ENCODE data around the gene VPS52. TPM values are rescaled to one million over a fixed set of nuclear protein-coding genes. Genes with fewer than 3 reads are reported as not detected.

Gene VPS52
- total and polyA plus RNA-seq, 9 of the 15 experiments (the other 6 are each of a cell fraction or from before 2014, with no cell fraction given) = 24.4 to 103 (median 40.2) TPM

DNA sequence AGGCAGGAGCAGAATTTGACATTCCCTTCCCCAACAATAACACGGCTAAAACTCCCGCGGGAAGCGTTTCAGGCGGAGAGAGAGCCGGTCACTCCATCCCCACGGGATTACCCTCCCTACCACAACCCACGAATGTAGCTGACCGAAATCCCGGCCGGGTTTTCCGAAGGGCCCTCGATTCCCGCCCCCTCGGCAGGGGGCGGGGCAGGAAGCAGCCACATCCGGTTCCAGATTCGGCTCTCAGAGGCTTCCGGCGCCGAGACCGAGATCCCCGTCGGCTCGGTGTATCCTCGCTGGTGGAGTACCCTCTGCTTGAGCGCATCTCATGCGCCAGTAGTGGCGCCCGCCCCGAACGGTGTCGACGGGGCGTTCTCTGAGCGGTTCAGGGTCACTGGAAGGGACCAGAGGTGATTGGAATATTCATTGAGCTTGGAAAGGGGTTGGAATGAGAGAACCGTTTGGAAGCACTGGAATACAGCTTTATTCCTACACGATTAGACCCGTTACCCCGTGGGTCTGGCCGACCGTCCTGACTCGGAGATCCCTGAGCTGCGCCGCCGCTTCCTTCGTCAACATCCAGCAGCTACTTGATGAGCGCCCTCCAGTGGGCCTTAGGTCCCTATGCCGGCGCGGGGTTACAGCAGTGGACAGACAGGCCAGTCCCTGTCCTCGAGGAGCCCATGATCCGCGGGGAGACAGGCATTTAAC, 27.7 kb upstream of the VPS52 start (continued):
- TF ChIP-seq, protein P1, sequence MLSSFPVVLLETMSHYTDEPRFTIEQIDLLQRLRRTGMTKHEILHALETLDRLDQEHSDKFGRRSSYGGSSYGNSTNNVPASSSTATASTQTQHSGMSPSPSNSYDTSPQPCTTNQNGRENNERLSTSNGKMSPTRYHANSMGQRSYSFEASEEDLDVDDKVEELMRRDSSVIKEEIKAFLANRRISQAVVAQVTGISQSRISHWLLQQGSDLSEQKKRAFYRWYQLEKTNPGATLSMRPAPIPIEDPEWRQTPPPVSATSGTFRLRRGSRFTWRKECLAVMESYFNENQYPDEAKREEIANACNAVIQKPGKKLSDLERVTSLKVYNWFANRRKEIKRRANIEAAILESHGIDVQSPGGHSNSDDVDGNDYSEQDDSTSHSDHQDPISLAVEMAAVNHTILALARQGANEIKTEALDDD (IDR thresholded peaks at IDR 0.05) = no peak
- TF ChIP-seq ZNF431 (CRISPR knock-in tag; IDR thresholded peaks at IDR 0.05) (0 out of 2 replicates have a peak, but pooled peaks have one; percentile 78), CCNT2 (IDR thresholded peaks at IDR 0.05; ENCODE audit: borderline replicate concordance, extremely low read depth, insufficient read length, low read depth, low read length) (no peak), ZNF212 (CRISPR knock-in tag; IDR thresholded peaks at IDR 0.05) (0 out of 2 replicates have a peak, but pooled peaks have one; percentile 15), POU5F1 (IDR thresholded peaks at IDR 0.05; ENCODE audit: borderline replicate concordance, low read depth, low read length, partially characterized antibody) (no peak), POLR2AphosphoS5 (IDR thresholded peaks at IDR 0.05; ENCODE audit: control insufficient read depth, insufficient read depth, low read depth, low read length) (peak; percentile 92), KDM4B (IDR thresholded peaks at IDR 0.05; ENCODE audit: borderline replicate concordance in 2 of 2, low read depth in 1 of 2) (no peak; a peak in 1 of 4 replicates), SNIP1 (IDR thresholded peaks at IDR 0.05; ENCODE audit: low read depth) (no peak)
- TF ChIP-seq, protein P2, sequence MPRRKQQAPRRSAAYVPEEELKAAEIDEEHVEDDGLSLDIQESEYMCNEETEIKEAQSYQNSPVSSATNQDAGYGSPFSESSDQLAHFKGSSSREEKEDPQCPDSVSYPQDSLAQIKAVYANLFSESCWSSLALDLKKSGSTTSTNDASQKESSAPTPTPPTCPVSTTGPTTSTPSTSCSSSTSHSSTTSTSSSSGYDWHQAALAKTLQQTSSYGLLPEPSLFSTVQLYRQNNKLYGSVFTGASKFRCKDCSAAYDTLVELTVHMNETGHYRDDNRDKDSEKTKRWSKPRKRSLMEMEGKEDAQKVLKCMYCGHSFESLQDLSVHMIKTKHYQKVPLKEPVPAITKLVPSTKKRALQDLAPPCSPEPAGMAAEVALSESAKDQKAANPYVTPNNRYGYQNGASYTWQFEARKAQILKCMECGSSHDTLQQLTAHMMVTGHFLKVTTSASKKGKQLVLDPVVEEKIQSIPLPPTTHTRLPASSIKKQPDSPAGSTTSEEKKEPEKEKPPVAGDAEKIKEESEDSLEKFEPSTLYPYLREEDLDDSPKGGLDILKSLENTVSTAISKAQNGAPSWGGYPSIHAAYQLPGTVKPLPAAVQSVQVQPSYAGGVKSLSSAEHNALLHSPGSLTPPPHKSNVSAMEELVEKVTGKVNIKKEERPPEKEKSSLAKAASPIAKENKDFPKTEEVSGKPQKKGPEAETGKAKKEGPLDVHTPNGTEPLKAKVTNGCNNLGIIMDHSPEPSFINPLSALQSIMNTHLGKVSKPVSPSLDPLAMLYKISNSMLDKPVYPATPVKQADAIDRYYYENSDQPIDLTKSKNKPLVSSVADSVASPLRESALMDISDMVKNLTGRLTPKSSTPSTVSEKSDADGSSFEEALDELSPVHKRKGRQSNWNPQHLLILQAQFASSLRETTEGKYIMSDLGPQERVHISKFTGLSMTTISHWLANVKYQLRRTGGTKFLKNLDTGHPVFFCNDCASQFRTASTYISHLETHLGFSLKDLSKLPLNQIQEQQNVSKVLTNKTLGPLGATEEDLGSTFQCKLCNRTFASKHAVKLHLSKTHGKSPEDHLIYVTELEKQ (CRISPR knock-in tag; IDR thresholded peaks at IDR 0.05) = no peak
- TF ChIP-seq, protein P3, sequence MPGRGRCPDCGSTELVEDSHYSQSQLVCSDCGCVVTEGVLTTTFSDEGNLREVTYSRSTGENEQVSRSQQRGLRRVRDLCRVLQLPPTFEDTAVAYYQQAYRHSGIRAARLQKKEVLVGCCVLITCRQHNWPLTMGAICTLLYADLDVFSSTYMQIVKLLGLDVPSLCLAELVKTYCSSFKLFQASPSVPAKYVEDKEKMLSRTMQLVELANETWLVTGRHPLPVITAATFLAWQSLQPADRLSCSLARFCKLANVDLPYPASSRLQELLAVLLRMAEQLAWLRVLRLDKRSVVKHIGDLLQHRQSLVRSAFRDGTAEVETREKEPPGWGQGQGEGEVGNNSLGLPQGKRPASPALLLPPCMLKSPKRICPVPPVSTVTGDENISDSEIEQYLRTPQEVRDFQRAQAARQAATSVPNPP (IDR thresholded peaks at IDR 0.05; ENCODE audit: borderline replicate concordance, insufficient read depth, insufficient read length) = no peak
- TF ChIP-seq, protein P4, sequence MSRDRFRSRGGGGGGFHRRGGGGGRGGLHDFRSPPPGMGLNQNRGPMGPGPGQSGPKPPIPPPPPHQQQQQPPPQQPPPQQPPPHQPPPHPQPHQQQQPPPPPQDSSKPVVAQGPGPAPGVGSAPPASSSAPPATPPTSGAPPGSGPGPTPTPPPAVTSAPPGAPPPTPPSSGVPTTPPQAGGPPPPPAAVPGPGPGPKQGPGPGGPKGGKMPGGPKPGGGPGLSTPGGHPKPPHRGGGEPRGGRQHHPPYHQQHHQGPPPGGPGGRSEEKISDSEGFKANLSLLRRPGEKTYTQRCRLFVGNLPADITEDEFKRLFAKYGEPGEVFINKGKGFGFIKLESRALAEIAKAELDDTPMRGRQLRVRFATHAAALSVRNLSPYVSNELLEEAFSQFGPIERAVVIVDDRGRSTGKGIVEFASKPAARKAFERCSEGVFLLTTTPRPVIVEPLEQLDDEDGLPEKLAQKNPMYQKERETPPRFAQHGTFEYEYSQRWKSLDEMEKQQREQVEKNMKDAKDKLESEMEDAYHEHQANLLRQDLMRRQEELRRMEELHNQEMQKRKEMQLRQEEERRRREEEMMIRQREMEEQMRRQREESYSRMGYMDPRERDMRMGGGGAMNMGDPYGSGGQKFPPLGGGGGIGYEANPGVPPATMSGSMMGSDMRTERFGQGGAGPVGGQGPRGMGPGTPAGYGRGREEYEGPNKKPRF (IDR thresholded peaks at IDR 0.05; ENCODE audit: low read depth, low read length) = no peak
- TF ChIP-seq, protein P5, sequence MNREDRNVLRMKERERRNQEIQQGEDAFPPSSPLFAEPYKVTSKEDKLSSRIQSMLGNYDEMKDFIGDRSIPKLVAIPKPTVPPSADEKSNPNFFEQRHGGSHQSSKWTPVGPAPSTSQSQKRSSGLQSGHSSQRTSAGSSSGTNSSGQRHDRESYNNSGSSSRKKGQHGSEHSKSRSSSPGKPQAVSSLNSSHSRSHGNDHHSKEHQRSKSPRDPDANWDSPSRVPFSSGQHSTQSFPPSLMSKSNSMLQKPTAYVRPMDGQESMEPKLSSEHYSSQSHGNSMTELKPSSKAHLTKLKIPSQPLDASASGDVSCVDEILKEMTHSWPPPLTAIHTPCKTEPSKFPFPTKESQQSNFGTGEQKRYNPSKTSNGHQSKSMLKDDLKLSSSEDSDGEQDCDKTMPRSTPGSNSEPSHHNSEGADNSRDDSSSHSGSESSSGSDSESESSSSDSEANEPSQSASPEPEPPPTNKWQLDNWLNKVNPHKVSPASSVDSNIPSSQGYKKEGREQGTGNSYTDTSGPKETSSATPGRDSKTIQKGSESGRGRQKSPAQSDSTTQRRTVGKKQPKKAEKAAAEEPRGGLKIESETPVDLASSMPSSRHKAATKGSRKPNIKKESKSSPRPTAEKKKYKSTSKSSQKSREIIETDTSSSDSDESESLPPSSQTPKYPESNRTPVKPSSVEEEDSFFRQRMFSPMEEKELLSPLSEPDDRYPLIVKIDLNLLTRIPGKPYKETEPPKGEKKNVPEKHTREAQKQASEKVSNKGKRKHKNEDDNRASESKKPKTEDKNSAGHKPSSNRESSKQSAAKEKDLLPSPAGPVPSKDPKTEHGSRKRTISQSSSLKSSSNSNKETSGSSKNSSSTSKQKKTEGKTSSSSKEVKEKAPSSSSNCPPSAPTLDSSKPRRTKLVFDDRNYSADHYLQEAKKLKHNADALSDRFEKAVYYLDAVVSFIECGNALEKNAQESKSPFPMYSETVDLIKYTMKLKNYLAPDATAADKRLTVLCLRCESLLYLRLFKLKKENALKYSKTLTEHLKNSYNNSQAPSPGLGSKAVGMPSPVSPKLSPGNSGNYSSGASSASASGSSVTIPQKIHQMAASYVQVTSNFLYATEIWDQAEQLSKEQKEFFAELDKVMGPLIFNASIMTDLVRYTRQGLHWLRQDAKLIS (CRISPR knock-in tag; IDR thresholded peaks at IDR 0.05) = peak; percentile 92
